GM19043 (cell line): ENCODE results near the gene LILRB4.
"Not testable (repeated sequence)": the region's sequence is repeated elsewhere in the genome, so short reads cannot be mapped to it uniquely, and the experiment has no call there.

Source experiments
- ATAC-seq: cut with Tn5 transposase; IDR thresholded peaks from one replicate; pipeline ENCODE4 v1.9.1; 2021; ENCODE audit warnings: low read depth; ENCODE audit not compliant: unreplicated experiment

The LILRB4 gene

DNA sequence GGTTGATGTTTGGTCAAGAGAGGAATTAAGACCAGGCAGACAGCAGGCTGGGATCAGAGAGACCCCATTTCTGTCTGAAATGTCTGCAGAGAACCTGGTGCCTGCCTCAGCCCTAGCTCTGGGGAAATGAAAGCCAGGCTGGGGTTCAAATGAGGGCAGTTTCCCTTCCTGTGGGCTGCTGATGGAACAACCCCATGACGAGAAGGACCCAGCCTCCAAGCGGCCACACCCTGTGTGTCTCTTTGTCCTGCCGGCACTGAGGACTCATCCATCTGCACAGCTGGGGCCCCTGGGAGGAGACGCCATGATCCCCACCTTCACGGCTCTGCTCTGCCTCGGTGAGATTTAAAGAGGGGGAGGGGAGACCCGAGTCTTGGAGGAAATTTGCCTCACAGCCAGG, at the start of gene LILRB4:
Gene LILRB4 (plus strand): TSS at position 256 of the 400 bp plus-strand sequence. CDS start 49 bp downstream, at position 305.
- ATAC-seq = no peak

DNA sequence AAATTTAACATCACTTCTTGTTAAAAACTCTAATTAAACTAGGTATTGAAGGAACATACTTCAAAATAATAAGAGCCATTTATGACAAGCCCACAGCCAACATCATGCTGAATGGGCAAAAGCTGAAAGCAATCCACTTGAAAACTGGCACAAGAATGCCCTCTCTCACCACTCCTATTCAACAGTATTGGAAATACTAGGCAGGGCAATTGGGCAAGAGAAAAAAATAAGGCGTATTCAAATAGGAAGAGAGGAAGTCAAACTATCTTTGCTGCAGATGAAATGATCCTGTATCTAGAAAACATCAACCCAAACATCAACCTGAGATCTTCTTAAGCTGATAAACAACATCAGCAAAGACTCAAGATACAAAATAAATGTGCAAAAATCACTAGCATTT, 48.1 kb upstream of the LILRB4 start:
- ATAC-seq = no peak

DNA sequence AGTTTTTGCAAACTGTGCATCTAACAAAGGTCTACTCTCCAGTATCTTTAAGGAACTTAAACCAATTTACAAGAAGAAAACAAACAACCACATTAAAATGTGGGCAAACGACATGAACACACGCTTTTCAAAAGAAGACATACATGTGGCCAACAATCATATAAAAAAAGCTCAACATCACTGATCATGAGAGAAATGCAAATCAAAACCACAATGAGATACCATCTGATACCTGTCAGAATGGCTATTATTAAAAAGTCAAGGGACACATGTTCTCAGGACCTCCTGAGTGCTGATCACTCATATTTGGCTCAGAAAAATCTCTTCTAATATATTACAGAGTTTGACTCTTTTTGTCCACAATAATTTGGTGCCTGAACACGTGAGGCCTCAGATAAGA, 46.7 kb upstream of the LILRB4 start:
- no peak for ATAC-seq

DNA sequence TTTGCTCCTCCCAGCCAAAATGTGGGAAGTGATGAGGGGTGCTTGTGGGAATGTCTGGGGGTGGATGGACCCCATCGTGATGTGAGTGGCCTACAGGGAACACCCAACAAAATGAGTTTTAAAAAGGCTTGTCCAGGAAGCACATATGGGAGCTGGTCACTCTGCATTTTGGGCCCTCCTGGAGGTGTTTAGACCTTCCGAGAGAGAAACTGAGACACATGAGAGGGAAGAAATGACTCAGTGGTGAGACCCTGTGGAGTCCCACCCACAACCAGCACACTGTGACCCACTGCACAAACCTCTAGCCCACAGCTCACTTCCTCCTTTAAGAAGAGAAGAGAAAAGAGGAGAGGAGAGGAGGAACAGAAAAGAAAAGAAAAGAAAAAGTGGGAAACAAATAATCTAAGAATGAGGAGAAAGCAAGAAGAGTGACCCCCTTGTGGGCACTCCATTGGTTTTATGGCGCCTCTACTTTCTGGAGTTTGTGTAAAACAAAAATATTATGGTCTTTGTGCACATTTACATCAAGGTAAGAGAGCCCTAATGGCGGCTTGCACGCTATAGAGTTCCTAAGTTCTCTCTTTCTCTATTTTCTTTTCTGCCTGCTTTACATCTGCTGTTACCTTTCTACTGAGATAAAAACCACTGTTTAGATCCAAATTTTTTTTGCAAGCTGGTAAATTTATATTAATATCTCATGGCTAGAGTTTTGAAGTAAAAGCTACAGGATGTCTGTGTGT, 45.8 kb upstream of the LILRB4 start:
- ATAC-seq = peak; percentile 82

DNA sequence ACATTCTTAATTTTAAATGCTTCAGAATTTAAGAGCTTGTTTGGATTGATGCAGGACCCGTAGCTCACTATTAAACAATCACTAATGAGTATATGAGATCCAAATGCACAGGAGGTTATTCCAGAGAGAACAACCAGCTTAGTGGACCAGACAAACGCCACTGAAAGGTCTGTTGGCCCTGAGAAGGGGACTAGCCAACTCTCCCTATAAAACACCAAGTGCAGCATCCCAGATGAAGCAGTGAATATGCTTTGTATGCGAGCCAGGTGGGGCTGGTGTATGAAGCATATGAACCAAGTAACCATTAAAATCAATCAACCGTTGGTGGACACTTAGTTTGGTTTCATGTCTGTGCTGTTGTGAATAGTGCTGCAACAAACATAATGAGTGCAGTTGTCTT, 42.3 kb upstream of the LILRB4 start:
- no peak for ATAC-seq

DNA sequence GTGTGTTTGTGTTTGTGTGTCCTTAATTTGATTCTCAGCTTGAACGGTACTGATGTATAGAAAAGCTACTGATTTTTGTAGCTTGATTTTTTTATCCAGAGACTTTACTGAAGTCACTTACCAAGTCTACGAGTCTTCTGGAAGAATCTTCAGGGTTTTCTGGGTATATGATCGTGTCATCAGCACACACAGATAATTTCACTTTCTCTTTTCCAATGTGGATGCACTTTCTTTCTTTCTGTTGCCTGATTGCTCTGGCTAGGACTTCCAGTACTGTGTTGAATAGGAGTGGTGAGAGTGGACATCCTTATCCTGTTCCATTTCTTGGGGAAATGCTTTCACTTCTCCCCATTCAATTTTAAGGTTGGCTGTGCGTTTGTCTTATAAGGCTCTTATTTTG, 40.4 kb upstream of the LILRB4 start:
- ATAC-seq = no peak

DNA sequence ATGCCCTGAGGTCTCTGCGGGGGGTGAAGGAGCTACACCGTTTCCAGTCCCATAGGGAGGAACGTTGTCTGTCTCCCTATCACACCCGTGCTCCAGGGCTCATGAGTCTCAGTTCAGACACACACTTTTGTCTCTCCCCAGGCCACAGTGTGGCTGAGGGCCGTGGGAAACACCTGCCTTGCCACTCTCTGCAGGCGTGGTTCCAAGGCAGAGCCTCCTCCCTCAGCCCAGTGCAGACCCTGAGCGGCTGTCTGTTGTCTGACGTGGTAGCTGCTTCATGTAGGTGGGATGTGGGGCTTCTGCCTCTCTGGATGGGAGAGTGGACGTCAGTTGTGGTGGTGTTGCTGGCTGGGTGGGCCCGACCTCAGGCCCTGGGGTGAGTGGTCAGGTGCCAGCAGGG, 38.6 kb upstream of the LILRB4 start:
- not testable (repeated sequence) for ATAC-seq

DNA sequence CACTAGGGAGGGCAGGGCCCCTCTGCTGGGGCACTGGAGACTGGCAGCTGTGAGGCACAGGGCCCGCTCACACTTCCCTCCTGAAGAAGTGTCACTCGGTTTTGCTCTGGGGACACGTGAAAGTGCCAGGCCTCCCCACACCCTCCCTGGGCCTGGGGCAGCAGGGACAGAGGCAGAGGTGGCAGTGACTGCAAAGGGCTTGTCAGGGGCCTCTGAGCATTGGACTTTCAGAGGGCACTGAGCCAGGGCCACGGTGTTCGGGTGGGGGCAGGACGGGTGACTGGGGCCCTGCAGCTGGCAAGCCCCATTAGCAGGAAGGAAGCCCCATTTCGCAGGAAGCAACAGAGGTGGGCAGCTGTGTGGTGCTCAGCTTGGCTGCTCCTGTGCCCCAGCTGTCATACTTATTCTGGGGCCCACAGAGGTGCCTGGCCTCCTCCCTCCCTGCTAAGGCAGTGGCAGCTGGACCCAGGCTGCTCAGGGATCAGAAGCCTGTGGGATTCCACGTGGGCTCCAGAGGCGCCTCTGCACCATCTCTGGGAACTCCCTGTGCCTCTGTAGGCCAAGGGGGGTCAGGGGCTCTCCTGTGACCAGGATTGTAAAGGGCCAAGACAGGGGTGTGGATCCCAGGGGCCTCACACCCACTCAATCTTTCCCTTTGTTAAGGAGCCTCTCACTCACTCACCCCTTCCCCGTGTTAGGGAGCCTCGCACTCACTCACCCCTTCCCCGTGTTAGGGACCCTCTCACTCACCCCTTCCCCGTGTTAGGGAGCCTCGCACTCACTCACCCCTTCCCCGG, 37.7 kb upstream of the LILRB4 start:
- not testable (repeated sequence) for ATAC-seq

DNA sequence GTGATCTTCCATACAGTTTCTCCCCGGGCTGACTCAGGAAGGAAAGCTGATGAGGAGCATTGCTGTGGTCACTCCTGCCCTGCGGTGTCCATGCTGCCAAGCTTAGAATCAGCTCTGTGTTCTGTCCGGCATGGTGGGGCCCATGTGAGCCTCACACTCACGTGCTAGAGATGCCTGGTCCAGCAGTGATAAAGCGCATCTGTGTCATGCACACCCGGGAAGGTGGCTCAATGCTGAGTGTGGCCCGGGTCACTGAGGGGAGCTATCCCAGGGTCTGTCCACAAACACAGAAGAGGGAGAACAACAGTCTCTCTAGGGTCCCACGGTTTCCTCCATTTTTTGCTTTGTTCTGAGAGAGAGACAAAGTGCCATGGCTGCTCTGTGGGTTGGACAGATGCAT, 36.0 kb upstream of the LILRB4 start:
- no peak for ATAC-seq

DNA sequence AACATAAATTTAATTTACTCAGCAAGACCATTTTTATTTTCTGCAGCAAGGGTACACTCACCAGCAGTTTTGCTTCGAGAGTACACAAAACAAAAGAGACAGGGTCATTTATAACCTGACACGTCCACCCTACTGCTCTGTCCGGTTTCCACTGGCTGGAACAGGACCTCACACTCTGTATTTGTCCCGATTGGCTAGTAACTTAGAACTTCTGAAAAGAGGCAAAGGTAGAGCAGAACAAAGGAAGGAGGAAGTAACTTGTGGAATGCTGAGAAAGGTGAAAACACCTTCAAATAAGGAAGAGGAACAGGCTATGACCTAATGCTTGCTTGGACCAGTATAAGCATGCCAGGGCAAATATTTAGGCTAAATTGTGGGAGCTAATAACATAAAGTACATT, 34.9 kb upstream of the LILRB4 start:
- ATAC-seq = not testable (repeated sequence)

DNA sequence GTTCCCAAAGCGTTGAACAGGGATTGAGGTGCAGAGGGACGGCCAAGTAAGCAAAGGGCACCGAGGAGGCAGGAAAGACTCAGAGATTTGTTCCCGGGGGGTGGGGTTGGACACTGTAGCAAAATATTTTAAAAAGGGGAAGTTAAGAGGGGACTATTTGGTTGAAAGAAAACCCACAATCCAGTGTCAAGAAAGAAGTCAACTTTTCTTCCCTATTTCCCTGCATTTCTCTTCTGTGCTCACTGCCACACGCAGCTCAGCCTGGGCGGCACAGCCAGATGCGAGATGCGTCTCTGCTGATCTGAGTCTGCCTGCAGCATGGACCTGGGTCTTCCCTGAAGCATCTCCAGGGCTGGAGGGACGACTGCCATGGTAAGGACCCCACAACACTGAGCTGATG, 32.5 kb upstream of the LILRB4 start, which contains the start of gene LILRB1:
Gene LILRB1 (plus strand): TSS at position 223 of the 400 bp plus-strand sequence. CDS start 590 bp downstream, outside the sequence.
- not testable (repeated sequence) for ATAC-seq

DNA sequence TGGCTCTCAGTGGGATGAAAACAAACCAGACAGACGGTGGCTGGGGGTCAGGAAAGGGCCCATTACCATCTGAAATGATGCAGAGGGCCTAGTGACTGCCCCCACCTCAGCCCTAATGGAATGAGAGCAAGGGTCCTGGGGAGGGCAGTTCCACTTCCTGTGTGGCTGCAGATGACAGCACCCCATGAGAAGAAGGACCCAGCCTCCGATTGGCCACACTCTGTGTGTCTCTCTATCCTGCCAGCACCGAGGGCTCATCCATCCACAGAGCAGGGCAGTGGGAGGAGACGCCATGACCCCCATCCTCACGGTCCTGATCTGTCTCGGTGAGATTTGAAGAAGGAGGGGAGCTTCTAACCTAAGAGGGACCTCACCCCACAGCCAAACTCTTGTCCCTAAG, 32.0 kb upstream of the LILRB4 start:
- no peak for ATAC-seq

DNA sequence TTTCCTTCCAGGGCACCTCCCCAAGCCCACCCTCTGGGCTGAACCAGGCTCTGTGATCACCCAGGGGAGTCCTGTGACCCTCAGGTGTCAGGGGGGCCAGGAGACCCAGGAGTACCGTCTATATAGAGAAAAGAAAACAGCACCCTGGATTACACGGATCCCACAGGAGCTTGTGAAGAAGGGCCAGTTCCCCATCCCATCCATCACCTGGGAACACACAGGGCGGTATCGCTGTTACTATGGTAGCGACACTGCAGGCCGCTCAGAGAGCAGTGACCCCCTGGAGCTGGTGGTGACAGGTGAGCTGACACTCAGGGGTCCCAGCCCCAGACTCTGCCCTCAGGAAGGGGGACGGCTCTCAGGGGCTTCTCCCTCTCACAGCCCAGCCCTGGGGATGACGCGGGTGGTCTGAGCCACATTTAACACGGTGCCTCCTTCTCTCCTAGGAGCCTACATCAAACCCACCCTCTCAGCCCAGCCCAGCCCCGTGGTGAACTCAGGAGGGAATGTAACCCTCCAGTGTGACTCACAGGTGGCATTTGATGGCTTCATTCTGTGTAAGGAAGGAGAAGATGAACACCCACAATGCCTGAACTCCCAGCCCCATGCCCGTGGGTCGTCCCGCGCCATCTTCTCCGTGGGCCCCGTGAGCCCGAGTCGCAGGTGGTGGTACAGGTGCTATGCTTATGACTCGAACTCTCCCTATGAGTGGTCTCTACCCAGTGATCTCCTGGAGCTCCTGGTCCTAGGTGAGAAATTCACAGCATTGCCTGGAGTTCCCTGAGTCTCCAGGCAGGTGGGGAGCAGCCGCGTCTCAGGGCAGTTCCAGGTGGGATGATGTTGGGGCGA, 31.1 kb upstream of the LILRB4 start:
- ATAC-seq = not testable (repeated sequence)

DNA sequence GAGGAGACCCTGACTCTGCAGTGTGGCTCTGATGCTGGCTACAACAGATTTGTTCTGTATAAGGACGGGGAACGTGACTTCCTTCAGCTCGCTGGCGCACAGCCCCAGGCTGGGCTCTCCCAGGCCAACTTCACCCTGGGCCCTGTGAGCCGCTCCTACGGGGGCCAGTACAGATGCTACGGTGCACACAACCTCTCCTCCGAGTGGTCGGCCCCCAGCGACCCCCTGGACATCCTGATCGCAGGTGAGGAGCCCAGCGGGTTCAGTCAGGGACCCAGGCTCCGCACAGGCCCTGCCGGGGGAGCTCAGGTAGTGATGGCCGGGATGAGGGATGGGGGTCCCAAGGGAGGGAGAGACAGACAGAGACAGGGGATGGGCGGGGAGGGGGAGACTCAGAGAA, 30.3 kb upstream of the LILRB4 start:
- ATAC-seq = not testable (repeated sequence)

DNA sequence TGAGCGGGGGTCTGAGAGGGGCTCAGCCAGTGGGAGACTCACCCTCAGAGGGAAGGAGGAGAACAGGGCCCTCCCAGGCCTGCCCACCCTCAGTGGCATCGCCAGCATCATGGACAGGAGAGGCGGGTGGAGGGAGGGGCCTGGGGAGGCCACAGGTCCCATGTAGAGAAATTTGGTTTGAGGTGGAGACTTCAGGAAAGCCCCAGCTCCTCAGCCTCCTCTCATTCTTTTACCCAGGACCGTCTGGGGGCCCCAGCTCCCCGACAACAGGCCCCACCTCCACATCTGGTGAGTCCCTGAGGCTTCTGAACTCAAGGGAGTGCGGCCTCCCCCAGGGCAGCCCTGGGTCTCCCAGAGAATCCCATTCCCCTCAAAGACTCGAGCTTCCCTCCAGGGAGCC, 29.4 kb upstream of the LILRB4 start:
- no peak for ATAC-seq

DNA sequence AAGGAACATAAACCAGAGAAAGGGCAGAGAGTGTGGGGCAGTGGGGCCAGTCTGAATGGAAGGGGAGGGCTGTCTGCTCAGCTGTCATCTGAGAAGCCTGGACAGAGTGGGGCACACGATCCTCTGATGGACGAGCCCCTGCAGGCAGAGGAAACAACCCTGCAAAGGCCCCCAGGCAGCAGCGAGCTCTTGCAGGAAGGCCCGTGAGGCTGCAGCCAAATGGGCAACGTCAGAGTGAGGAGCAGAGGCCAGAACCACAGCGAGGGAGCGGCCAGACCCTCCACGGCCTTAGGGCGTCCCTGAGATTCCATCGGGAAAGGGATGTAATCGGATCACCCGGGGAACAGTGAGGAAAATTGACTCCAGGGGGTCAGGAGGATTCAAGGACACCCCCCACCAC, 26.7 kb upstream of the LILRB4 start:
- ATAC-seq = not testable (repeated sequence)

DNA sequence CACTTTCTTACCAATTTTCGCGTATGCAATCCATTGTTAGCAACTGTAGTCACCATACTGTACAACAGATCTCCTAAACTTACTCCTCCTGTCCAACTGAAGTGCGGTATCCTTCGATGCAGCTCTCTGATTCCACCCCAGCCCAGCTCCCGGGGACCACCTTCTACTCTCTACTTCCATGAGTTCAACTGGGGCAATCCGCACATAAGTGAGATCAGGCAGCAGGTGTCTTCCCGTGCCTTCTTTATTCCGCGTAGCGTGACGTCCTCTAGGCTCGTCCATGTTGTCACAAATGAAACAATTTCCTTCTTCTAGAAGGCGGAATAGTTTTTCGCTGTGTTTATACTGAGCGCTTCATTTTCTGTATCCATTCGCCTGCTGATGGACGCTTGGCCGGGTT, 24.1 kb upstream of the LILRB4 start:
- ATAC-seq = no peak

DNA sequence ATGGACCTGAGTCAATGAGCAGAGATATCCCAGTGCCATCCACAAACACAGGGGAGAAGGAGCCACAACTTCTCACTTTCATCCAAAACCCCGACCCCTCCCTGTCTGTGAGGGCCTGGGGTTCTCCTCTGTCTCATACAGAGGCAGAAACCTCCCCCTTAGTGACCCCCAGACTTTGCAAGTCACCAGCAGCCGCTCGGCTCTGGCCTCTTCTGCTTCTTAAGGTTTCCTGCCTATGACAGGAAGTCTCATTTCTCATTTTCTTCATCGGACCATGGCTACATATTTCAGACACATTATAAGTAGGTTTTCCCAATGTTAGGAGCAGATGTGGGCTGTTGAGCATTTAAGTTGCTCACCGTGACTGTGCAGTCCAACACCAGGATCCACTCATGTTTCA, 19.8 kb upstream of the LILRB4 start:
- not testable (repeated sequence) for ATAC-seq

DNA sequence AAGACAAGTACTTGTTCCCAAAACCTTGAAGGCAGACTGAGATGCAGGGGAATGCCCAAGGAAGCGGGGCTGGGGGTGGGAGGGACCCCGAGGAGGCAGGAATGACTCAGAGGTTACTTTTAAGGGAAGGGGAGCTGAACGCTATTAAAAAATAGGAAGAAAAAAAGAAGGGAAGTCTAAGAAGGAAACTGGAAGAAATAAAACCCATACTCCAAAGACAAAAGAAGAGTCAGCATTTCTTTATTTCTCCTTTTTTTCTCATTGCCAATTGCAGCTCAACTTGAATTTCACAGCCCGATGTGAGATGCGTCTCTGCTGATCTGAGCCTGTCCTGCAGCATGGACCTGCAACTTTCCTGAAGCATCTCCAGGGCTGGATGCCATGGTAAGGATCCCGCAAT, 19.2 kb upstream of the LILRB4 start:
- not testable (repeated sequence) for ATAC-seq

DNA sequence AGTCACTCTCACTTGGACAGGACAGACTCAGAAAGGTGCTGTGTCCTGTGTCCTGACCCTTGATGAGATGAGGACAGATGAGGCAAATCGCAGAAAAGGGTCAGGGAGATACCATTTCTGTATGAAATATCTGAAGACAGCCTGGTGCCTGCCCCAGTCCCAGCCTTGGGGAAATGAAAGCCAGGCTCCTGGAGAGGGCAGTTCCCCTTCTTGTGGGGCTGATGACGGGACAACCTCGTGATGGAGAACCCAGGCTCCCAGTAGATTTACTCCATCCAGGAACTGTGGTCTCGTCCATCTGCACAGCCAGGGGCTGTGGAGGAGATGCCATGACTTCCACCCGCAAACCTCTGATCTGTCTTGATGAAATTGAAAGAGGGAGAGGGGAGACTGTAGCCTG, 18.7 kb upstream of the LILRB4 start:
- ATAC-seq = no peak

DNA sequence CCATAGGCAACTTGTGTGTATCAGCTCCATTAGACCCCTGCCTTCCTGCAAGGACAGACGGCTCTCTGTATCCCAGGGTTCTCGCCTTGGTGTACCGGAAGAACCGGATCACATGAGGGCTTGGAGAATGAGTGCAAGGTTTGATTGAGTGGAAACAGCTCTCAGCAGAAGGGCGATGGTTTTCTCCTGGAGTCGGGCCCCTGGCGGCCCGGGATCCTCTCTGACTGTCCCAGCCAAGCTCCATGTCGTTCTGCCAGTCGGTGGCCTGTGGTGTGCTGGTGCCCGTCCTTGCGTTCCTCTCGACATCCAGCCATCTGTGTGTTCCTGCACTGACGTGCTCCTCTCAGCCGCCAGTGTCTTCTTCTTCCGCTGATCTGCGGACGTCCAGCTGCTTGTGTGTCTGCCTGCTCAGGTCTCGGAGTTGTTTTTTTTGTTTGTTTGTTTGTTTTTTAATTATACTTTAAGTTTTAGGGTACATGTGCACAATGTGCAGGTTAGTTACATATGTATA, 16.4 kb upstream of the LILRB4 start:
- no peak for ATAC-seq
